Glutamatergic neuron (in vitro differentiated cells): ENCODE measurements around the gene AXIN2. TPM values are rescaled to one million over a fixed set of nuclear protein-coding genes. Genes with fewer than 3 reads are reported as not detected.

ENCODE experiments used
- DNase-seq: peaks from one replicate; pipeline ENCODE4 v3.0.0; 2022
- H3K27ac Mint-ChIP-seq: one replicate; pipeline ENCODE4 v1.8.0; 2020; ENCODE audit warnings: mild to moderate bottlenecking, mixed read lengths, inconsistent platforms; ENCODE audit not compliant: unreplicated experiment
- H3K27me3 Mint-ChIP-seq: one replicate; pipeline ENCODE4 v1.8.0; 2020; ENCODE audit warnings: mild to moderate bottlenecking, moderate library complexity, mixed read lengths, inconsistent platforms; ENCODE audit not compliant: unreplicated experiment
- H3K36me3 Mint-ChIP-seq: one replicate; pipeline ENCODE4 v1.8.0; 2020; ENCODE audit warnings: mild to moderate bottlenecking, mixed read lengths, inconsistent platforms; ENCODE audit not compliant: unreplicated experiment
- H3K4me1 Mint-ChIP-seq: one replicate; pipeline ENCODE4 v1.8.0; 2020; ENCODE audit warnings: mild to moderate bottlenecking, low read depth, mixed read lengths, inconsistent platforms; ENCODE audit not compliant: unreplicated experiment
- H3K4me3 Mint-ChIP-seq: one replicate; pipeline ENCODE4 v1.8.0; 2020; ENCODE audit warnings: mild to moderate bottlenecking, mixed read lengths, inconsistent platforms; ENCODE audit not compliant: unreplicated experiment
- H3K9me3 Mint-ChIP-seq: one replicate; pipeline ENCODE4 v1.8.0; 2020; ENCODE audit warnings: mild to moderate bottlenecking, moderate library complexity, mixed read lengths, inconsistent platforms; ENCODE audit not compliant: unreplicated experiment
- total RNA-seq: library from RNA; stranded (reverse); fragmentation: NEBNext Ultra II Directional; extraction: Animal tissue kit (Norgen Biotek cat#: 25700); gene quantifications from one replicate; pipeline ENCODE4 v1.2.1, GENCODE V29; 2021; ENCODE audit not compliant: unreplicated experiment
- TF ChIP-seq, protein P1 (sequence below): fragments of 200-600 bp; sonication (generic); IDR thresholded peaks from one replicate; pipeline ENCODE4 v1.5.0; 2021; ENCODE audit not compliant: partially characterized antibody, unreplicated experiment

Gene AXIN2
- total RNA-seq, 1 donor from 2014 or later: 26.5 TPM

DNA sequence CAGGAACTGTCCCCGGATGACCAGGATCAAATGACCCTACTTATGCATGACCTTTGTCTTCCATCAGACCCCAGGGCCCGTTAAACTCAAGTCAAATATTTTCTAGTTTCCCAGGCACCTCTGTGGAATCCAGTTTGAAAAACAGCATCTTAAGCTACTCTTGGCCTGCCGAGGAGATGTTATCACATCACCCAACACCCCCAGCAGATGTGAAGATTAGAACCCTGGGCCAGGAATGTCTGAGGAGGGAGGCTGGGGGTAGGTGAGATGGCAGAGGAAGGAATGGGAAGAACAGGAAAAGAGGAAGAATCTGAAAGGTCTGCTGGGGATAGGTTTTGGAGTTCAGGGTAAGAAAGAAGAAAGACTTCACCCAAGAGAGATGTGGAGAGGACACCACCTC lies 79.2 kb downstream of the AXIN2 start:
- DNase-seq: no peak
- no peaks in the 10 kb centered on the region for H3K27me3 Mint-ChIP-seq
- peaks cover 16% of the 10 kb centered on the region for H3K36me3 Mint-ChIP-seq
- peaks cover 9% of the 10 kb centered on the region for H3K4me1 Mint-ChIP-seq
- TF ChIP-seq, protein P1, sequence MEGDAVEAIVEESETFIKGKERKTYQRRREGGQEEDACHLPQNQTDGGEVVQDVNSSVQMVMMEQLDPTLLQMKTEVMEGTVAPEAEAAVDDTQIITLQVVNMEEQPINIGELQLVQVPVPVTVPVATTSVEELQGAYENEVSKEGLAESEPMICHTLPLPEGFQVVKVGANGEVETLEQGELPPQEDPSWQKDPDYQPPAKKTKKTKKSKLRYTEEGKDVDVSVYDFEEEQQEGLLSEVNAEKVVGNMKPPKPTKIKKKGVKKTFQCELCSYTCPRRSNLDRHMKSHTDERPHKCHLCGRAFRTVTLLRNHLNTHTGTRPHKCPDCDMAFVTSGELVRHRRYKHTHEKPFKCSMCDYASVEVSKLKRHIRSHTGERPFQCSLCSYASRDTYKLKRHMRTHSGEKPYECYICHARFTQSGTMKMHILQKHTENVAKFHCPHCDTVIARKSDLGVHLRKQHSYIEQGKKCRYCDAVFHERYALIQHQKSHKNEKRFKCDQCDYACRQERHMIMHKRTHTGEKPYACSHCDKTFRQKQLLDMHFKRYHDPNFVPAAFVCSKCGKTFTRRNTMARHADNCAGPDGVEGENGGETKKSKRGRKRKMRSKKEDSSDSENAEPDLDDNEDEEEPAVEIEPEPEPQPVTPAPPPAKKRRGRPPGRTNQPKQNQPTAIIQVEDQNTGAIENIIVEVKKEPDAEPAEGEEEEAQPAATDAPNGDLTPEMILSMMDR: no peak
- peaks cover 13% of the 10 kb centered on the region for H3K9me3 Mint-ChIP-seq
- no peak overlapping the region for H3K4me3 Mint-ChIP-seq
- H3K27ac Mint-ChIP-seq: no peak overlapping the region

DNA sequence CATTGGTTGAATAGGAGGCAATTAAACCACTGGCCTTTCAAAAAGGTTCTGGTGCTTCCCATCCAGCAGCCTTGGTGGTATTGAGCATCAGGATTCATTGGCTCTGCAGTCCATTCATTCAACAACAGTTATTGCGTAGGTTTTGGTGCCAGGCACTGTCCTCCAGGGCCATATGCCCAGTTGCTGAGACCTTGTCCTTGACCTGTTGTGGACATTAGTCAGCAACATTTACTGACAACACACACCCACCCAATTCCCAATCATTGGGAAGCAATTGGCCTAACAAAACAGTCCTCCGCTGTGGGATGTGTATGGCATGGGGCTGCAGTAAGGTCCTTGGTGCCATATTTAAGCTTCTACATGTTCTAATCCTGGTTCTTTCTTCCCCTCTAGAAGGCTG lies 82.2 kb downstream of the AXIN2 start:
- Mint-ChIP-seq H3K4me1 (peaks cover 5% of the 10 kb centered on the region), H3K36me3 (peaks cover 16% of the 10 kb centered on the region)

More for the DNA sequence above, 82.2 kb downstream of the AXIN2 start:
- TF ChIP-seq, protein P1: no peak
- no peak overlapping the region for H3K4me3 Mint-ChIP-seq
- no peak overlapping the region for H3K27ac Mint-ChIP-seq
- H3K9me3 Mint-ChIP-seq: peaks cover 9% of the 10 kb centered on the region
- no peak for DNase-seq
- peaks cover 5% of the 10 kb centered on the region for H3K27me3 Mint-ChIP-seq
